Measurements from ENCODE around the gene NHLH1. TPM values are rescaled to one million over a fixed set of nuclear protein-coding genes. Genes with fewer than 3 reads are reported as not detected.
"Not testable (repeated sequence)": the region's sequence is repeated elsewhere in the genome, so short reads cannot be mapped to it uniquely, and the experiment has no call there.

NHLH1 gene
- polyA plus RNA-seq, 1 donor from 2014 or later: not detected

DNA sequence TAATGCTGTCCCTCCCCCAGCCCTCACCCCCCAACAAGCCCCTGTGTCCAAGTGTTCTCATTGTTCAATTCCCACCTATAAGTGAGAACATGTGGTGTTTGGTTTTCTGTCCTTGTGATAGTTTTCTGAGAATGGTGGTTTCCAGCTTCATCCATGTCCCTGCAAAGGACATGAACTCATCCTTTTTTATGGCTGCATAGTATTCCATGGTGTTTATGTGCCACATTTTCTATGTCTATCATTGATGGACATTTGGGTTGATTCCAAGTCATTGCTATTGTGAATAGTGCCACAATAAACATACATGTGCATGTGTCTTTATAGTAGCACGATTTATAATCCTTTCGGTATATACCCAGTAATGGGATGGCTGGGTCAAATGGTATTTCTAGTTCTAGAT, 17.9 kb downstream of the NHLH1 start:
- not testable (repeated sequence) for H3K36me3 Mint-ChIP-seq, H3K9me3 Mint-ChIP-seq, H3K27me3 Mint-ChIP-seq, H3K27ac Mint-ChIP-seq, H3K4me3 Mint-ChIP-seq, H3K4me1 Mint-ChIP-seq

GRCh38 chr1:160388406-160388805, 21.5 kb downstream of the NHLH1 start:
- H3K9me3 Mint-ChIP-seq, H3K27me3 Mint-ChIP-seq, H3K27ac Mint-ChIP-seq, H3K4me3 Mint-ChIP-seq, H3K36me3 Mint-ChIP-seq, H3K4me1 Mint-ChIP-seq: not testable (repeated sequence)

DNA sequence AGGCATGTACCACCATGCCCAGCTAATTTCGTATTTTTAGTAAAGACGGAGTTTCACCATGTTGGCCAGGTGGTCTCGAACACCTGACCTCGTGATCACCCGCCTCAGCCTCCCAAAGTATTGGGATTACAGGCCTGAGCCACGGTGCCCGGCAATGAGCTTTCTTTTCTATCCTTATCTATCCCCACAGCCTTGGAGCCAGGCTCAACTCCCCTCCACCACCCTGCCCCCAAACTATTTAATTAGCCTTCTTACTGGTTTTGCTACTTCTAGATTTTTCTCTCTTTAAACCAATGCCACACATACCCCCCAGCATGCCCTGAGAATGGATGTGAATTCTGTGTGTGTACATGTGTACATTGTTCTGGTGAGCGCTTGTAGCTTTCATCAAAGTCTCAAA, 27.8 kb downstream of the NHLH1 start:
- Mint-ChIP-seq H3K9me3 (peaks cover 0 to 1% (median 0%) of the 10 kb centered on the region in 3 donors), H3K27ac (peak overlapping the region in 1 of 3 donors; percentile 67), H3K4me3 (no peak overlapping the region), H3K36me3 (peaks cover 5% of the 10 kb centered on the region), H3K27me3 (peaks cover 14% of the 10 kb centered on the region), H3K4me1 (peaks cover 0 to 4% (median 0%) of the 10 kb centered on the region in 3 donors)

DNA sequence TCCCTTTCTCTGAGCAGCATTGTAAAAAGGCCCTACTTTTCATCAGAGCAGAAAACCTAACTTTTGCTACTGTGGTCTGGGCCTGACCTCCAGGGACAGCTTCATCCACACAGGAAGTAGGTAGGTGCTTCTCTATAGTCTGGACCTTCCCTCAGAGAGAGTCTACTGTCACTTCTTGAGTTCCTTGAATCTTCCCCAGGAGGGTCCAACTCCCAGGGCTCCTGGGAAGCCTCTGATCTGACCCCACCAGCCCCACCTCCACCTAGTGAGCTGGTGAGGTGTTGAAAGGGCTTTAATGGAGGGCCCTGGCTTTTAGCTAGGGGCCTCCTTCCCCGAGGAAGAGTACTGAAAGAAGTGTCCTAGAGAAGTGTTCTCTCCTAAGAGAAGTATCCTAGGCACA, 30.8 kb downstream of the NHLH1 start:
- Mint-ChIP-seq H3K9me3 (peaks cover 0 to 1% (median 0%) of the 10 kb centered on the region in 3 donors), H3K4me1 (peaks cover 0 to 7% (median 2%) of the 10 kb centered on the region in 3 donors), H3K36me3 (peaks cover 5% of the 10 kb centered on the region), H3K27me3 (peaks cover 12% of the 10 kb centered on the region), H3K27ac (no peak overlapping the region), H3K4me3 (no peak overlapping the region)

GRCh38 chr1:160398823-160399222, 32.0 kb downstream of the NHLH1 start:
- Mint-ChIP-seq H3K27me3 (peaks cover 10% of the 10 kb centered on the region), H3K4me1 (peaks cover 0 to 7% (median 2%) of the 10 kb centered on the region in 3 donors), H3K4me3 (peak overlapping the region; percentile 3 to 63 (median 52)), H3K36me3 (peaks cover 3% of the 10 kb centered on the region), H3K9me3 (no peaks in the 10 kb centered on the region), H3K27ac (no peak overlapping the region)

- Mint-ChIP-seq H3K4me3 (peak overlapping the region; percentile 17 to 53 (median 44)), H3K27ac (no peak overlapping the region), H3K27me3 (peaks cover 8% of the 10 kb centered on the region), H3K4me1 (peaks cover 0 to 7% (median 2%) of the 10 kb centered on the region in 3 donors), H3K36me3 (peaks cover 3% of the 10 kb centered on the region), H3K9me3 (no peaks in the 10 kb centered on the region)
Observed at GRCh38 chr1:160399544-160400222, 32.8 kb downstream of the NHLH1 start.

DNA sequence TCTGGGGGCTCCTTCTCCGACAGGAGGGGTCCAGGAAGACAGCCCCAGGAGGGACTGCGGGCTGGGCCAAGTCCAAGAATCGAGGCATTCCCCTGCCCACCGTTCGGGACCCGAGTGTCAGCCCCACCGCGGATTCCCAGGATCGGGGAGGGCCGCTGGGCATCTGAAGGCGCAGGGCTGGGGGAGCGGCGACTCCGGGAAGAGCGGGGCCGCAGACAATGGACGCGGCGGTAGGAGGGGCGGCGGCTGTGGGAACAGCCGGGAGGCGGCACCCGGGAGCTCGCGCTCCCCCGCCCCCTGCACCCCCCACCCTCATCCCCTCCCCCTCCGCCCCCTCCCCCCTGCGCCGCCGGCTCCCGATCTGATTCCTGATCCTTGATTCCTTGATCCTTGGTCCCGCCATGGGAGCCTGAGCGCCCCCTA, 33.4 kb downstream of the NHLH1 start, which contains the start of gene VANGL2:
TSS of gene VANGL2 (plus strand) at position 342 of the 423 bp plus-strand sequence. CDS start 15,274 bp downstream, outside the sequence.
- H3K36me3 Mint-ChIP-seq: peaks cover 3% of the 10 kb centered on the region
- H3K4me1 Mint-ChIP-seq: peaks cover 0 to 7% (median 2%) of the 10 kb centered on the region in 3 donors
- peak within 1 kb of the TSS; percentile 35 to 84 (median 60) for H3K4me3 Mint-ChIP-seq
- H3K27me3 Mint-ChIP-seq: peaks cover 7% of the 10 kb centered on the region
- no peaks in the 10 kb centered on the region for H3K9me3 Mint-ChIP-seq
- peak within 1 kb of the TSS in 1 of 3 donors; percentile 59 for H3K27ac Mint-ChIP-seq

GRCh38 chr1:160400646-160401486, 34.0 kb downstream of the NHLH1 start:
- Mint-ChIP-seq H3K4me3 (peak overlapping the region in 3 of 4 donors; percentile 35 to 84 (median 68)), H3K9me3 (no peaks in the 10 kb centered on the region), H3K4me1 (peaks cover 0 to 7% (median 2%) of the 10 kb centered on the region in 3 donors), H3K27me3 (peaks cover under 1% of the 10 kb centered on the region), H3K27ac (peak overlapping the region in 1 of 3 donors; percentile 59), H3K36me3 (peaks cover 1% of the 10 kb centered on the region)

- Mint-ChIP-seq H3K4me3 (peak overlapping the region in 3 of 4 donors; percentile 3 to 68 (median 6)), H3K36me3 (no peaks in the 10 kb centered on the region), H3K27me3 (no peaks in the 10 kb centered on the region), H3K9me3 (no peaks in the 10 kb centered on the region), H3K27ac (no peak overlapping the region), H3K4me1 (peaks cover 0 to 7% (median 3%) of the 10 kb centered on the region in 3 donors)
Observed at GRCh38 chr1:160401487-160401805, 34.6 kb downstream of the NHLH1 start.

DNA sequence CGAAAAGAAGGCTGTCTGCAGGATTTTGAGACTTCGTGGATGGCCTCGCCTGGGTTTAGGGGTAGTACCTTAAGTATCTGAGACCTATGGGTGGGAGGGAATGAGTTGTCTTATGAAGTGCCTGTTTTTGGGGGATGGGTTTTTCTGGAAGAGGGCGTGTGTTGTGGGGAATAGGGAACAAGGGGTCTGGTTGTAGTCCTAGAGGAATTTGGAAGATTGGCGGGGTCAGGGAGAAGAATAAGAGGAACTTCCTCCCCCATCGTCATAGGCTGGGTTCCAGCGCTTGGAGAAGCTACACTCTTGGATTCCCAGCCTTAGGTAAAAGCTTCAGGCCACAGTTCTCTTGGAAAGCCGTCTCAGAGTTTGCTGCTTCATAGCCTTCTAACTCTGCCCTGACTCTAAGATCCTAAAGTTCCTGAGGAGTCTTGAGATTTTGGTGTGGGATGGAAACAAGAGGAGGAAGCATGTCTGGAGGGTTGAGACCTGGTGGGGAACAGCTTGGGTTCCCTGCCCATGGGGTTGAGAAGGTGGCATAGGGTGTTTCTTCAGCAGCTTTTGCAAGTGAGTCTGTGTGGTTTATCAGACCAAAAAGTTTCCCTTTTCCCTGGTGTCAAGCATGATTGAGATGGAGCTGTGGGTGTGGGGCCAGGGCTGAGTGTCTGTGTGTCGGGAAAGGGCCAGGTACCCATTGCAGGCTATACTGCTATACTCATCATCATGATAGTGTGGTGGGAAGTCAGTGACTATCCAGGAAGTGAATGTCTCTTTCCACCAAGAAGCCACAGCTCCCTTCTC, 35.3 kb downstream of the NHLH1 start:
- Mint-ChIP-seq H3K4me3 (peak overlapping the region in 1 of 4 donors; percentile 0), H3K27ac (no peak overlapping the region)

DNA sequence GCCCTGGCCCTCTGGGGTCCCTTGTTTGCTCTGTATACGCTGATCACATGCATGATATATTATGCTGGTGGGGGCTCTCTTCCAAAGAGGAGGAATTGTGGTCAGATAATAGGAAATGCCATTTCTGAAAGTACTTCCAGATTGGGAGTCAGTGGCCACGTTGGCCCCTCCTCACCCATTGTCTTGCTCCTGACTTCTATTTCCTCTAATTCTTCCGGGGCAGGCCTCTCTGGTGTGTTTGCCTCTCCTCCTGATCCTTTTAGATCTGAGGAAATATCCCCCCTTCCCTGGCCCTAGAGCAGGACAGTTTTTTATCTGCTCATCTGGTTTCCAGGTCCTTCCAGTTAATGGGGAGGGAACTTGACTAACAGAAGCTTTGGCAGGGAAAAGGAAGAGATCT, 36.4 kb downstream of the NHLH1 start:
- no peaks in the 10 kb centered on the region for H3K9me3 Mint-ChIP-seq
- peaks cover 0 to 6% (median 3%) of the 10 kb centered on the region in 3 donors for H3K4me1 Mint-ChIP-seq
- H3K27me3 Mint-ChIP-seq: no peaks in the 10 kb centered on the region
- H3K4me3 Mint-ChIP-seq: no peak overlapping the region
- no peak overlapping the region for H3K27ac Mint-ChIP-seq
- H3K36me3 Mint-ChIP-seq: no peaks in the 10 kb centered on the region

More for the DNA sequence above, 35.3 kb downstream of the NHLH1 start:
- Mint-ChIP-seq H3K4me1 (peaks cover 0 to 6% (median 3%) of the 10 kb centered on the region in 3 donors), H3K36me3 (no peaks in the 10 kb centered on the region), H3K9me3 (no peaks in the 10 kb centered on the region), H3K27me3 (no peaks in the 10 kb centered on the region)

DNA sequence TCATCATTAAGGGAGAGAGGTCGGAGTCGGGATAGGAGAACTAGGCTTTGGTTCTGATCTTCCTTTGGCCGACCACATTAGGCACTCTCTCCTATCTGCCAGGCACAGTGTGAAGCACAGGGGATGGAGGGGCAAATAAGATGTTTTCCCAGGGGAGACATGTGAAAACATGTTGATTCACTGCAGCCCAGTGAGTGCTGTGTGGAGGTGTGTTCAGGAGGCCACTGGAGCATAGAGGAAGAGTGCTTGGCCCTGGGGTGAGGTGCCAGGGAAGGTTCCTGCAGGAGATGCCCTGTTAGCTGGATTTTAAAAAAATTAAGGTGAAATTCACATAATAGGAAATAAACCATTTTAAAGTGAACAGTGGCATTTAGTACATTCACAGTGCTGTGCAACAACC, 37.2 kb downstream of the NHLH1 start:
- no peak overlapping the region for H3K4me3 Mint-ChIP-seq
- peak overlapping the region in 1 of 3 donors; percentile 3 for H3K27ac Mint-ChIP-seq
- no peaks in the 10 kb centered on the region for H3K27me3 Mint-ChIP-seq
- H3K36me3 Mint-ChIP-seq: no peaks in the 10 kb centered on the region
- peaks cover 0 to 3% (median 3%) of the 10 kb centered on the region in 3 donors for H3K4me1 Mint-ChIP-seq
- no peaks in the 10 kb centered on the region for H3K9me3 Mint-ChIP-seq

- Mint-ChIP-seq H3K4me1 (peaks cover 0 to 3% (median 3%) of the 10 kb centered on the region in 3 donors), H3K27ac (no peak overlapping the region), H3K4me3 (peak overlapping the region in 1 of 4 donors; percentile 20), H3K36me3 (no peaks in the 10 kb centered on the region), H3K27me3 (no peaks in the 10 kb centered on the region), H3K9me3 (no peaks in the 10 kb centered on the region)
Observed at GRCh38 chr1:160405331-160405877, 38.5 kb downstream of the NHLH1 start.

- no peaks in the 10 kb centered on the region for H3K27me3 Mint-ChIP-seq
- no peak overlapping the region for H3K27ac Mint-ChIP-seq
- H3K9me3 Mint-ChIP-seq: no peaks in the 10 kb centered on the region
- H3K36me3 Mint-ChIP-seq: no peaks in the 10 kb centered on the region
- no peak overlapping the region for H3K4me3 Mint-ChIP-seq
- peaks cover 0 to 3% (median 3%) of the 10 kb centered on the region in 3 donors for H3K4me1 Mint-ChIP-seq
Observed at GRCh38 chr1:160406131-160406968, 39.5 kb downstream of the NHLH1 start.
